Measurements from ENCODE around the gene UBE2E2. TPM values are rescaled to one million over a fixed set of nuclear protein-coding genes. Genes with fewer than 3 reads are reported as not detected.

UBE2E2 gene
- total RNA-seq, 1 donor from 2014 or later = 89.8 TPM

GRCh38 chr3:23209103-23209502, 6.0 kb downstream of the UBE2E2 start:
- Mint-ChIP-seq H3K4me3 (no peak overlapping the region), H3K27ac (no peak overlapping the region), H3K9me3 (no peaks in the 10 kb centered on the region), H3K27me3 (ENCODE audit: insufficient read depth, low read depth) (no peaks in the 10 kb centered on the region), H3K36me3 (peaks cover 12% of the 10 kb centered on the region), H3K4me1 (peaks cover 17% of the 10 kb centered on the region)
- H3K9ac ChIP-seq = no peak overlapping the region
- H2AFZ ChIP-seq (replicated peaks) = no peak overlapping the region
- no peaks in the 10 kb centered on the region for H3K9me3 ChIP-seq (ENCODE audit: low read depth)
- no peaks in the 10 kb centered on the region for H3K36me3 ChIP-seq
- no peak overlapping the region for H3K4me3 ChIP-seq
- no peak for DNase-seq (ENCODE audit: low spot score)
- H3K27me3 ChIP-seq = no peaks in the 10 kb centered on the region
- H3K27ac ChIP-seq = no peak overlapping the region
- H3K4me2 ChIP-seq = no peak overlapping the region
- peaks cover 65% of the 10 kb centered on the region for H4K20me1 ChIP-seq (ENCODE audit: low read depth)
- TF ChIP-seq CTCF (IDR thresholded peaks at IDR 0.05) = no peak
- no peak for TF ChIP-seq EZH2phosphoT487 (IDR thresholded peaks at IDR 0.05)
- TF ChIP-seq EZH2 (IDR thresholded peaks at IDR 0.05) = no peak
- H3K4me1 ChIP-seq = peaks cover 24% of the 10 kb centered on the region
- H3K79me2 ChIP-seq (ENCODE audit: low read depth) = peaks cover 94% of the 10 kb centered on the region
- no peaks in the 10 kb centered on the region for H3F3A ChIP-seq (ENCODE audit: low read depth)

GRCh38 chr3:23209747-23210487, 6.8 kb downstream of the UBE2E2 start:
- H3K36me3 ChIP-seq = no peaks in the 10 kb centered on the region
- H3K79me2 ChIP-seq (ENCODE audit: low read depth) = peaks cover 94% of the 10 kb centered on the region
- H2AFZ ChIP-seq (replicated peaks) = no peak overlapping the region
- no peak overlapping the region for H3K4me3 ChIP-seq
- peaks cover 65% of the 10 kb centered on the region for H4K20me1 ChIP-seq (ENCODE audit: low read depth)
- no peaks in the 10 kb centered on the region for H3K27me3 ChIP-seq
- Mint-ChIP-seq H3K27me3 (ENCODE audit: insufficient read depth, low read depth) (no peaks in the 10 kb centered on the region), H3K4me1 (peaks cover 14% of the 10 kb centered on the region), H3K9me3 (no peaks in the 10 kb centered on the region), H3K27ac (no peak overlapping the region), H3K36me3 (peaks cover 12% of the 10 kb centered on the region), H3K4me3 (no peak overlapping the region)
- H3F3A ChIP-seq (ENCODE audit: low read depth) = no peaks in the 10 kb centered on the region
- no peak overlapping the region for H3K4me2 ChIP-seq
- peaks cover 18% of the 10 kb centered on the region for H3K4me1 ChIP-seq
- DNase-seq (ENCODE audit: low spot score) = no peak
- no peak overlapping the region for H3K27ac ChIP-seq
- no peak overlapping the region for H3K9ac ChIP-seq
- no peak for TF ChIP-seq EZH2phosphoT487 (IDR thresholded peaks at IDR 0.05)
- no peak for TF ChIP-seq EZH2 (IDR thresholded peaks at IDR 0.05)
- TF ChIP-seq CTCF (IDR thresholded peaks at IDR 0.05) = no peak
- no peaks in the 10 kb centered on the region for H3K9me3 ChIP-seq (ENCODE audit: low read depth)

- Mint-ChIP-seq H3K36me3 (peaks cover 18% of the 10 kb centered on the region), H3K27me3 (ENCODE audit: insufficient read depth, low read depth) (no peaks in the 10 kb centered on the region), H3K4me1 (peaks cover 7% of the 10 kb centered on the region), H3K9me3 (no peaks in the 10 kb centered on the region), H3K27ac (no peak overlapping the region), H3K4me3 (no peak overlapping the region)
- Histone ChIP-seq H4K20me1 (ENCODE audit: low read depth) (peaks cover 58% of the 10 kb centered on the region), H3K27ac (no peak overlapping the region), H3K4me3 (no peak overlapping the region), H2AFZ (replicated peaks) (no peak overlapping the region), H3K36me3 (no peaks in the 10 kb centered on the region), H3K9me3 (ENCODE audit: low read depth) (no peaks in the 10 kb centered on the region), H3K9ac (no peak overlapping the region), H3K4me1 (no peaks in the 10 kb centered on the region), H3K4me2 (no peak overlapping the region), H3K27me3 (no peaks in the 10 kb centered on the region), H3K79me2 (ENCODE audit: low read depth) (peaks cover 90% of the 10 kb centered on the region), H3F3A (ENCODE audit: low read depth) (no peaks in the 10 kb centered on the region)
- no peak for DNase-seq (ENCODE audit: low spot score)
- TF ChIP-seq CTCF (IDR thresholded peaks at IDR 0.05) (no peak), EZH2phosphoT487 (IDR thresholded peaks at IDR 0.05) (no peak), EZH2 (IDR thresholded peaks at IDR 0.05) (no peak)
Measured at GRCh38 chr3:23213813-23214212, 10.7 kb downstream of the UBE2E2 start.
